ENCODE measurements around the gene PDE1C.

PDE1C gene

GRCh38 chr7:32043688-32044087, 26.5 kb downstream of the PDE1C start:
- no peak overlapping the region for H3K27ac ChIP-seq (ENCODE audit: low read depth, low read length)

GRCh38 chr7:32042900-32043299, 27.3 kb downstream of the PDE1C start:
- Histone ChIP-seq H3K4me3 (ENCODE audit: low read depth, low read length) (no peak overlapping the region), H3K9ac (ENCODE audit: low read depth, low read length) (no peak overlapping the region), H3K27ac (ENCODE audit: low read depth, low read length) (no peak overlapping the region), H3K9me3 (ENCODE audit: control insufficient read depth, insufficient read depth, low read length) (no peaks in the 10 kb centered on the region), H3K27me3 (ENCODE audit: control insufficient read depth, insufficient read depth, low read length) (no peaks in the 10 kb centered on the region), H3K36me3 (ENCODE audit: control insufficient read depth, insufficient read depth, low read length) (no peaks in the 10 kb centered on the region), H3K4me1 (ENCODE audit: control insufficient read depth, insufficient read depth, low read length) (peaks cover 9% of the 10 kb centered on the region)

More at GRCh38 chr7:32043688-32044087, 26.5 kb downstream of the PDE1C start:
- H3K27me3 ChIP-seq (ENCODE audit: control insufficient read depth, insufficient read depth, low read length), result no peaks in the 10 kb centered on the region
- H3K4me3 ChIP-seq (ENCODE audit: low read depth, low read length), result no peak overlapping the region
- peaks cover 9% of the 10 kb centered on the region for H3K4me1 ChIP-seq (ENCODE audit: control insufficient read depth, insufficient read depth, low read length)
- no peaks in the 10 kb centered on the region for H3K9me3 ChIP-seq (ENCODE audit: control insufficient read depth, insufficient read depth, low read length)
- no peaks in the 10 kb centered on the region for H3K36me3 ChIP-seq (ENCODE audit: control insufficient read depth, insufficient read depth, low read length)
- H3K9ac ChIP-seq (ENCODE audit: low read depth, low read length), result no peak overlapping the region

DNA sequence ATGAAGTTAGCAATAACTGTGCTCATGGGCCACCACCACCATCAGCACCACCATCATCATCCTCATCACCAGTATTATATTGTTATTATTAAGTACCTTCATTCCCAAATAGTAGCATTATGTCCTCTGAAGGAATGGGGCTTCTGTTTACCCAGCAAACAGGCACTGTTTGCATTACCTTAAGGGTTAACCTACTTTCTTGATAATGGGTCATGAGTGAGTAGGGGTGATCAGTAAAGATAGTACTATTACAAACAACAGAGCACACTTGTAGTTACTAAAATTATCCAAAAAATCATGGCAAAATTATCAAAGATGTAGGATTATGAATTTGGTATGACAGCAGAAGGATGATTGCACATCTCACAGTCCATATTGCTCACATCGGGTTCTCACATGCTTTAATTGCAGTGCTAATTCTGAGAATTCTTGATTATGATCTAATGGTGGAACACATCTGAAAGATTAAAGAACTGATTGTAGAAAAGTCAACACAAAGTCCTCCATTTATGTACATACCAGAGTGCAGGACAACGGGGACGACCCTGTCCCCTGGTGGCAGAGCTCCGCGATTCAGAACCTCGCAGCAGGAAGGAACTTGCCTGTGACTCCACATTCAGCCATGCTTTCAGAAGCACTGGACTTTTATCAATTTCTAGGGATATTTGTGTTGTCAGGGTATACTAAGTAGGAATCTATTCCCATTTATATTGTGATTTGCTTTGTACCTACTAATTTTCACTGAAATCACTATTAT, 31.0 kb downstream of the PDE1C start:
- H3K27ac ChIP-seq (ENCODE audit: low read depth, low read length), result no peak overlapping the region
- H3K27me3 ChIP-seq (ENCODE audit: control insufficient read depth, insufficient read depth, low read length), result no peaks in the 10 kb centered on the region
- H3K36me3 ChIP-seq (ENCODE audit: control insufficient read depth, insufficient read depth, low read length), result no peaks in the 10 kb centered on the region
- peaks cover under 1% of the 10 kb centered on the region; the same call in 1 of the 2 replicates for H3K4me1 ChIP-seq (ENCODE audit: control insufficient read depth, insufficient read depth, low read length)
- no peak overlapping the region for H3K4me3 ChIP-seq (ENCODE audit: low read depth, low read length)
- no peaks in the 10 kb centered on the region for H3K9me3 ChIP-seq (ENCODE audit: control insufficient read depth, insufficient read depth, low read length)
- no peak overlapping the region for H3K9ac ChIP-seq (ENCODE audit: low read depth, low read length)

DNA sequence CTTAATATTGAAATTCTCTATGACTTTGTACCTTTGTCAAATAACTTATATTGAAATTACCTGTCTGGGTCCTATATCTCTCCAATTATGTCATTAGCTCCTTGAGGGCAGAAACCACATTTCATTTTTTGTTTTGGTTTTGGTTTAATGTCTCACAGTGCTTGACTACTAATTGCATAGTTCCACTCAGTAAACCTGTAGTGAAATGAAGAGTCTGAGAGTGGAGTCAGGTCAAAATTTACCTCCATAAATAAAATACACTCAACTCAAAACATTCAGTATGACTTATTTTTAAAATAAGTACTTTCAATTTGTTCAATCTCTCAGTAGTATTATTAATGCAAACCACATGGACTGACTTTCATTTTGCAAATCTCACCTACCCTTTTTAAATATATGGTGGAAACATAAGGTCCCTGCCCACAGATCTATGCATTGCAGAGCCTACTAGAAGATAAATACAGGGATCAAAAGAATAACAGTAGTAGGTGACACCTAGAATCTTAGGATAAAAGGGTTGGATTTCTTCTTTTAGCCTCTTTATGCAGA, 32.5 kb downstream of the PDE1C start:
- Histone ChIP-seq H3K4me1 (ENCODE audit: control insufficient read depth, insufficient read depth, low read length) (no peaks in the 10 kb centered on the region), H3K9me3 (ENCODE audit: control insufficient read depth, insufficient read depth, low read length) (no peaks in the 10 kb centered on the region), H3K36me3 (ENCODE audit: control insufficient read depth, insufficient read depth, low read length) (no peaks in the 10 kb centered on the region), H3K27ac (ENCODE audit: low read depth, low read length) (no peak overlapping the region), H3K9ac (ENCODE audit: low read depth, low read length) (no peak overlapping the region), H3K27me3 (ENCODE audit: control insufficient read depth, insufficient read depth, low read length) (no peaks in the 10 kb centered on the region), H3K4me3 (ENCODE audit: low read depth, low read length) (no peak overlapping the region)

DNA sequence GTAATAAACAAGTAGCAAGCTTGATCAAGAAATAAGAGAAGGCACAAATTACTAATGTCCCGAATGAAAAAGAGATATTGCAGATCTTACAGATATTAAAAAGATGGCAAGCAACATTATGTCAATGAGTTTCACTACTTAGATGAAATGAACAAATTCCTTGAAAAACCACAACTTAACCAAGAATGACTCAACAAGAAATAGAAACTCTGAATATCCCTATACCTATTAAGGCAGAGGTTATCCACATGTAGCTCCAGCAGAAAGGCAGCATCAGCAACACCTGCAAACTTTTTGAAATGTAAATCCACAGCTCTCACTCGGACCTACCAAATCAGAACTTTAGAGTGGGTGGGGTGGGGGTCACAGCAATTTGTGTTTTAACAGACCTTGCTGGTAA, 33.6 kb downstream of the PDE1C start:
- Histone ChIP-seq H3K4me1 (ENCODE audit: control insufficient read depth, insufficient read depth, low read length) (no peaks in the 10 kb centered on the region), H3K27me3 (ENCODE audit: control insufficient read depth, insufficient read depth, low read length) (no peaks in the 10 kb centered on the region), H3K36me3 (ENCODE audit: control insufficient read depth, insufficient read depth, low read length) (no peaks in the 10 kb centered on the region), H3K9ac (ENCODE audit: low read depth, low read length) (no peak overlapping the region), H3K4me3 (ENCODE audit: low read depth, low read length) (no peak overlapping the region), H3K27ac (ENCODE audit: low read depth, low read length) (no peak overlapping the region), H3K9me3 (ENCODE audit: control insufficient read depth, insufficient read depth, low read length) (no peaks in the 10 kb centered on the region)

DNA sequence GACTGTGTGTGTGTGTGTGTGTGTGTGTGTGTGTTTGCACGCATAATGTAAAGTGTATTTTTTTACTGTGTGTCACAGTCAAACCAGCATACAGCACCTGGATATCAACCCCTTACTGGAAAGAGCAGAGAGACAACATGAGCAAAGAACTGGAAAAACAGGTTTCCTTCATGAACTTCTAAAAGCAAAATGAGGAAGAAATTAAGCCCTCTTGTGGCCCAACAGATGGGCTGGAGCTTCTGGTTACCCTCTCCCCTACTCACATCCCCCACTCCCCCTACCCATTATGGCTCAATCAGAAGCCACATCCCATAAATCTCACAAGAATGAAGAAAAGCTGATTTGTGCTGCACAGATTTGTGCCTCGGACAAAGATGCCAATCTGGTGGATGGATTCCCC, 36.2 kb downstream of the PDE1C start:
- H3K27me3 ChIP-seq (ENCODE audit: control insufficient read depth, insufficient read depth, low read length), result no peaks in the 10 kb centered on the region
- H3K27ac ChIP-seq (ENCODE audit: low read depth, low read length), result no peak overlapping the region
- H3K4me1 ChIP-seq (ENCODE audit: control insufficient read depth, insufficient read depth, low read length), result no peaks in the 10 kb centered on the region
- no peak overlapping the region for H3K9ac ChIP-seq (ENCODE audit: low read depth, low read length)
- no peaks in the 10 kb centered on the region for H3K9me3 ChIP-seq (ENCODE audit: control insufficient read depth, insufficient read depth, low read length)
- no peak overlapping the region for H3K4me3 ChIP-seq (ENCODE audit: low read depth, low read length)
- H3K36me3 ChIP-seq (ENCODE audit: control insufficient read depth, insufficient read depth, low read length), result no peaks in the 10 kb centered on the region

- no peaks in the 10 kb centered on the region for H3K4me1 ChIP-seq (ENCODE audit: control insufficient read depth, insufficient read depth, low read length)
- H3K27me3 ChIP-seq (ENCODE audit: control insufficient read depth, insufficient read depth, low read length), result no peaks in the 10 kb centered on the region
Measured at GRCh38 chr7:32033006-32033405, 37.2 kb downstream of the PDE1C start.

DNA sequence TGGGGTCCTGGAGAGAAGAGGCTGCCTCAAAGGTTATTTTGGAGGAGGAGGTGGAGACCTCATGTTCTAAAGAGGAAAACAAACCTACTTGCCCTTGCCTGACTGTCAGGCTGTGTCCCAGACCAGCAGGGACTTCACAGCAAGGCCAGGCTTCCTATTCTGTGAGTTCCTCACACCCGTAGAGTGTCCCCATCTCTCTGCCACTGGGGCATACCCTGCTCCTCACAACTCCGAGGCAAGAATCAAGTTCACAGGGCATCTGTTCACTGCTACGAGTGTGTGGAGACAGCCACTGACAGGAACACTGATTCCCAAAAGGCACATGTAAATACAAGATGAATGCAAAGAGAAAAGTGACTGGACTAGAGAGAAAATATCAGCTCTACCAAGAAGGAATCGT, 38.0 kb downstream of the PDE1C start:
- no peaks in the 10 kb centered on the region for H3K27me3 ChIP-seq (ENCODE audit: control insufficient read depth, insufficient read depth, low read length)
- no peak overlapping the region for H3K4me3 ChIP-seq (ENCODE audit: low read depth, low read length)
- no peaks in the 10 kb centered on the region for H3K4me1 ChIP-seq (ENCODE audit: control insufficient read depth, insufficient read depth, low read length)
- H3K27ac ChIP-seq (ENCODE audit: low read depth, low read length), result no peak overlapping the region
- H3K36me3 ChIP-seq (ENCODE audit: control insufficient read depth, insufficient read depth, low read length), result no peaks in the 10 kb centered on the region
- no peaks in the 10 kb centered on the region for H3K9me3 ChIP-seq (ENCODE audit: control insufficient read depth, insufficient read depth, low read length)
- no peak overlapping the region for H3K9ac ChIP-seq (ENCODE audit: low read depth, low read length)

More at GRCh38 chr7:32033006-32033405, 37.2 kb downstream of the PDE1C start:
- Histone ChIP-seq H3K36me3 (ENCODE audit: control insufficient read depth, insufficient read depth, low read length) (no peaks in the 10 kb centered on the region), H3K9me3 (ENCODE audit: control insufficient read depth, insufficient read depth, low read length) (no peaks in the 10 kb centered on the region), H3K27ac (ENCODE audit: low read depth, low read length) (no peak overlapping the region), H3K9ac (ENCODE audit: low read depth, low read length) (no peak overlapping the region), H3K4me3 (ENCODE audit: low read depth, low read length) (no peak overlapping the region)

DNA sequence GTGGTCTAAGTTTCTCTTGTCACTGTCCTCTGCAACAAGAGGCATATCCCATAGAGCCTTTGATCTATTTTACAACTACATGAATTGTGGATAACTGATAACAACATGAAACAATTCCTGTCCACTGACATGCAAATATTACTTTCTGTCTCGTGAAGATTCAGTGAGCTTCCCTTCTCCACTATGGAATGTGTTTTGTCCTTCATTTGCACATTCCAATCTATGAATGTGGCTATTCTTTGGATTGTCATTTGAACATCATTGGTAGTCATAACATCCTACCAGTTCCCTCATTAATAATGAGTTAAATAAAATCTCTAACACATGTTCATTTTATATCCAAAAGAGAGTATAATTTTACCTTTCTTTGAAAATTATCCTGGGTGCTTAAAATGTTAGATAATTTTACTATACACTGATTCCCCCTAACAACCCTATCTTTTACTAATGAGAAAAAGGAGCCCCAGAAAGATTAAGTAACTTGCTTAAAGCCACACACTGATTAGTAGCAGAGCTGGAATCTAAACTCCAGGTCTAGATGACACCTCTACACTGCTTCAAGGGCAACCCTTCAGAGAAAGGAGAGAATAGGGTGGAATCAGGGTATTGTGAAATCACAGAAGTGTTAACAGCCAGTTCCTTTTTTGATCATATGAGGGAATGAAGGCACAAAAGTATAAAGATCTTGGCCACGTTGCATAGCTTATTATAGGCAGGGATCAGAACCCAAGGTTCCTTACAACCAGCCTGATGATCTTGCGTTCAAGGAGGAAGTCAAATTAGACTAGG, 39.1 kb downstream of the PDE1C start:
- Histone ChIP-seq H3K4me3 (ENCODE audit: low read depth, low read length) (no peak overlapping the region), H3K36me3 (ENCODE audit: control insufficient read depth, insufficient read depth, low read length) (no peaks in the 10 kb centered on the region)

GRCh38 chr7:32026083-32026425, 44.2 kb downstream of the PDE1C start:
- Histone ChIP-seq H3K9me3 (ENCODE audit: control insufficient read depth, insufficient read depth, low read length) (no peaks in the 10 kb centered on the region), H3K36me3 (ENCODE audit: control insufficient read depth, insufficient read depth, low read length) (no peaks in the 10 kb centered on the region), H3K4me3 (ENCODE audit: low read depth, low read length) (no peak overlapping the region), H3K27ac (ENCODE audit: low read depth, low read length) (no peak overlapping the region), H3K27me3 (ENCODE audit: control insufficient read depth, insufficient read depth, low read length) (no peaks in the 10 kb centered on the region), H3K9ac (ENCODE audit: low read depth, low read length) (no peak overlapping the region), H3K4me1 (ENCODE audit: control insufficient read depth, insufficient read depth, low read length) (no peaks in the 10 kb centered on the region)

More for the DNA sequence above, 39.1 kb downstream of the PDE1C start:
- Histone ChIP-seq H3K9me3 (ENCODE audit: control insufficient read depth, insufficient read depth, low read length) (no peaks in the 10 kb centered on the region), H3K9ac (ENCODE audit: low read depth, low read length) (no peak overlapping the region), H3K4me1 (ENCODE audit: control insufficient read depth, insufficient read depth, low read length) (no peaks in the 10 kb centered on the region), H3K27ac (ENCODE audit: low read depth, low read length) (no peak overlapping the region), H3K27me3 (ENCODE audit: control insufficient read depth, insufficient read depth, low read length) (no peaks in the 10 kb centered on the region)
